AG04450 (cell line): ENCODE data around the gene TMPRSS9. TPM values are rescaled to one million over a fixed set of nuclear protein-coding genes. Genes with fewer than 3 reads are reported as not detected.

Experiments used
- CTCF ChIA-PET: fragments of 300-600, 350-600 bp; formaldehyde crosslinking; extraction: SDS; loops from one replicate; lab custom pipeline; 2022; ENCODE audit warnings: antibody characterized with exemption, inconsistent platforms; lab: Charles Lee
- POLR2A ChIA-PET: fragments of 350-600 bp; formaldehyde crosslinking; extraction: SDS; loops from one replicate; lab custom pipeline; 2021; ENCODE audit warnings: antibody characterized with exemption, inconsistent platforms; lab: Yijun Ruan, JAX
- DNase-seq: peaks from one replicate; pipeline ENCODE4 v3.0.0-alpha.2; 2011; ENCODE audit warnings: low read depth, low spot score
- H3K27ac ChIP-seq: one replicate; pipeline ENCODE4 v1.5.1; 2012; ENCODE audit warnings: low read depth, low read length, control low read depth
- H3K27me3 ChIP-seq: one replicate; pipeline ENCODE4 v1.6.0; 2012; ENCODE audit warnings: low read length; ENCODE audit not compliant: control insufficient read depth, insufficient read depth
- H3K4me3 ChIP-seq: 2 replicates; pipeline ENCODE4 v1.5.1; 2011; ENCODE audit warnings: mild to moderate bottlenecking, low read depth, low read length, control low read depth
- H3K9me3 ChIP-seq: 2 replicates; pipeline ENCODE4 v1.5.1; 2012; ENCODE audit warnings: low read length; ENCODE audit not compliant: control insufficient read depth, insufficient read depth
- polyA plus RNA-seq: library from polyadenylated mRNA; depleted of rRNA; stranded (reverse); fragments of >200 nt; gene quantifications from 2 replicates; pipeline ENCODE4 v1.2.3, GENCODE V29; 2011
- TF ChIP-seq, protein P1 (sequence below): IDR thresholded peaks from 2 replicates; pipeline ENCODE4 v1.5.1; 2011; ENCODE audit warnings: low read depth, low read length, control low read depth, inconsistent platforms

TMPRSS9 gene
- polyA plus RNA-seq, 1 experiment, result not detected

DNA sequence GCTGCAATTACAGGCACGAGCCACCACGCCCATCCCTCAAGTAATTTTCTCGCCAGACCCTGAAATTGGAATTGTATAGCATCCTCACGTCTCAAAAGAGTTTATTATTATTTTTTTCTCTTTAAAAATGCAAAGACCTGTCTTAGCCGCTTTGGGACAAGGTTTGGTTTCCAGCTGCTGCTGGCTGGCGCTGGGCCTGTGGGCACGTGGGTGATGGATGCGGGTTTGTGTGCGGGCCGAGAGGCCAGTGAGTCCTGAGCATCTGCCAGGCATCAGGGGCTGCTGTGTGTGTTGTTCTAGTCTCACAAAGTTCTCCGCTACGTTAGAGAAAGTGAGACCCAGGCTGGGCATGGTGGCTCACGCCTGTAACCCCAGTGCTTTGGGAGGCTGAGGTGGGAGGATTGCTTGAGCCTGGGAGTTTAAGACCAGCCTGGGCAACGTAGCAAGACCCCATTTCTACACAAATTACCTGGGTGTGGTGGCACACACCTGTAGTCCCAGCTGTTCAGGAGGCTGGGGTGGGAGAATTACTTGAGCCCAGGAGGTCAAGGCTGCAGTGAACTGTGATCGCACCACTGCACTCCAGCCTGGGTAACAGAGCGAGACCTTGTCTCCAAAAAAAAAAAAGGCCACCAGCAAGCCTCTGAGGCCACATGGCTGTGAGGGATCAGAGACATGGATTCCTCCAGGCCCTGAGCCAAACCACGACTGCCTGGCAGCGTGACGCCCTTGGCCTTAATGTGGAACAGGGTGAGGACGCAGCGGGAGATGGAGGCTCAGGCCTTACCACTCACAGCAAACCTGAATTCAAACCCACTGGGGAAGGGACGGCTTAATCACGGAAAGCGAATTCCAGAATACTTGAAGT, 4.7 kb upstream of the TMPRSS9 start:
- Histone ChIP-seq H3K27me3 (peaks cover 15% of the 10 kb centered on the region), H3K4me3 (no peak overlapping the region), H3K27ac (no peak overlapping the region), H3K9me3 (peaks cover 6% of the 10 kb centered on the region; the same call in 1 of the 2 replicates)
- ChIA-PET POLR2A (no interaction called here), CTCF (no interaction called here)
- DNase-seq, result no peak
- TF ChIP-seq, protein P1, sequence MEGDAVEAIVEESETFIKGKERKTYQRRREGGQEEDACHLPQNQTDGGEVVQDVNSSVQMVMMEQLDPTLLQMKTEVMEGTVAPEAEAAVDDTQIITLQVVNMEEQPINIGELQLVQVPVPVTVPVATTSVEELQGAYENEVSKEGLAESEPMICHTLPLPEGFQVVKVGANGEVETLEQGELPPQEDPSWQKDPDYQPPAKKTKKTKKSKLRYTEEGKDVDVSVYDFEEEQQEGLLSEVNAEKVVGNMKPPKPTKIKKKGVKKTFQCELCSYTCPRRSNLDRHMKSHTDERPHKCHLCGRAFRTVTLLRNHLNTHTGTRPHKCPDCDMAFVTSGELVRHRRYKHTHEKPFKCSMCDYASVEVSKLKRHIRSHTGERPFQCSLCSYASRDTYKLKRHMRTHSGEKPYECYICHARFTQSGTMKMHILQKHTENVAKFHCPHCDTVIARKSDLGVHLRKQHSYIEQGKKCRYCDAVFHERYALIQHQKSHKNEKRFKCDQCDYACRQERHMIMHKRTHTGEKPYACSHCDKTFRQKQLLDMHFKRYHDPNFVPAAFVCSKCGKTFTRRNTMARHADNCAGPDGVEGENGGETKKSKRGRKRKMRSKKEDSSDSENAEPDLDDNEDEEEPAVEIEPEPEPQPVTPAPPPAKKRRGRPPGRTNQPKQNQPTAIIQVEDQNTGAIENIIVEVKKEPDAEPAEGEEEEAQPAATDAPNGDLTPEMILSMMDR, result no peak

DNA sequence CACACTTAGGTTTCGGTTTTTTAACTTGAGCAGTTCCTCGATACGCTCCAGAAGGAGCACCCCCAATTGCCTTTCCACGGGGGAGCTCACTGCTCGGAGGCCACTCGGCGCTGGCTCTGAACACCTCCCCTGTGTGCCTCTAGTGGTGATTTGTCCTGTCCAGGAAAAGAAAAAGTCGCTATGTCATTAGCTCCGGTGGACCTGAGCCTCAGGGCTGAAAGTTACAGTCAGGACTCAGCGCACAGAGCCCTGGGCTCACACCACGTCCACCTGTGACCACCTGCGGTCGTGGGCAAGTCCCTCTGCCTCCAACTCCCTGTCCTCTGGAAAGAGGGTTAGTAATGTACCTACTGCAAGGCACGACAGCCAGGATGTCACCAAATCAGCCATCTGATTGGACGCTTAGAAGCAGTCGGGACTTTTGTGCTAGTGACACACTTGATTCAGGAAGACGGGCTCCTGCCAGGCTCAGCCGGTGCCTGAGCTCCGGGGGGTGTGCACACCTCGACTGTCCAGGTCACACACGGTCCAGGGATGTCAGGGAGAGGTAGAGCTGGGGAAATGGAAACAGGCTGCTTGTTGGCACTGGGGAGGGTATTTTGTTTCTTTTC, 3.9 kb upstream of the TMPRSS9 start:
- TF ChIP-seq, protein P1, result no peak
- Histone ChIP-seq H3K4me3 (no peak overlapping the region), H3K27ac (no peak overlapping the region), H3K27me3 (peaks cover 19% of the 10 kb centered on the region), H3K9me3 (peaks cover 6% of the 10 kb centered on the region; the same call in 1 of the 2 replicates)
- DNase-seq, result no peak
- CTCF ChIA-PET, result no interaction called here
- POLR2A ChIA-PET, result interaction anchor here (0.6 kb wide), 1 partner anchor 10 kb away, joined by 8 read pairs; no protein-coding TSS in a partner anchor

DNA sequence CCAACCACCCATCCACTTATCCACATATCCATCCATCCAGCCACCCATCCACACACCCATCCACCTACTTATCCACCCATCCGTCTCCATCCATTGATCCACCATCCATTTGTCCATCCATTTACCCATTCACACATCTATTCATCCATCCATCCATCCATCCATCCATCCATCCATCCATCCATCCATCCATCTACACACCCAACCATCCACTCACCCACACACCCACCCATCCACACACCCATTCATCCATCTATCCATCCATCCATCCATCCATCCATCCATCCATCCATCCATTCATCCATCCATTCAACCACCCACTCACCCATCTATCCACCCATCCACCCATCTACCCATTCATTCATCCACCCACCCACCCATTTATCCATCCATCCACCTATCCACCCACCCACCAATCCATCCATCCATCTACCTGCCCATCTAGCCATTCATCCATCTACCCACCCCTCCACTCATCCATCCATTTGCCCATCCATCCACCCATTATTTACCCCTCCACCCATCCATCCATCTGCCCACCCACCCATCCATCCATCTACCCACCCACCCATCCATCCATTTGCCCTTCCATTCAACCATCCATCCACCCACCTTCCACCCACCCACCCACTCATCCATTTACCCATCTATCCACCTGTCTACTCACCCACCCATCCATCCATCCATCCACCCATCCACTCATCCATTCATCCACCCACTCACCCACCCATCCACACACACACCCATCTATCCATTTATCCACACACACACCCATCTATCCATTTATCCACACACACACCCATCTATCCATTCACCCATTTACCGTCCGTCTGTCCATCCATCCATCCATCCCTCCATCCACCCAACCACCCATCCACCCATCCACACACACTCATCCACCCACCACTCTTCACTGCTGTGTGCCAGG, 2.5 kb upstream of the TMPRSS9 start:
- no peak overlapping the region for H3K27ac ChIP-seq
- ChIA-PET CTCF (no interaction called here), POLR2A (no interaction called here)
- H3K9me3 ChIP-seq, result peaks cover 8% of the 10 kb centered on the region; the same call in 1 of the 2 replicates
- TF ChIP-seq, protein P1, result no peak
- no peak overlapping the region for H3K4me3 ChIP-seq
- peaks cover 21% of the 10 kb centered on the region for H3K27me3 ChIP-seq
- no peak for DNase-seq

DNA sequence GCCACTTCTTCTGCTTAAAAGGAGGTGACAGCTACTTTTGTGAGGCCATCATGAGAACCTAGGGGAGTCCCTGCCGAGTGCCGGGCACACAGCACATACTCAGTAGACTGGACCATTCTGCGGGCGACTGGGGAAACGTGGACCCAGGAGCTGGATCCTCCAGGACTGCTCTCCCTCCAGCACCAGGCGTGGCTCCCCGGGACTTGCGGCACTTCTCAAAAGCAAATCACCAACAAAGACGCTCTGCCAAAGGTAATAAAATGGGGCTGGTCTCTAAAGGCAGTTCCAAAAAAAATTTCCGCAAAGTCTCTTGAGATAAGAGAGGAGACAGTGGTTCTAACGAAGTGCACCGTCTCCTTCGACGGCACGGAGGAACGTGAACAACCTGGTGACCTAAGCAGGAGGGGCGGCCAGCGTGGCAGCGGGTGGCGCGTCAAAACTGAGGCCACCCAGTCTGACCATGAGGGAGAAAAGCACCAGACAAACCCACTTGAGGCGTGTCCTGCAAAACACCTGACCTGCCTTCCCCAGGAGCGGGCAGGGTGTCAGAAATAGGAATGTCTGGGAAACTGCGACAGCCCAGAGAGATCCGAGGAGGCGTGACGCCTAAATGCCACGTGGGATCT, 1.4 kb upstream of the TMPRSS9 start:
- no peak overlapping the region for H3K4me3 ChIP-seq
- H3K27ac ChIP-seq, result no peak overlapping the region
- POLR2A ChIA-PET, result no interaction called here
- CTCF ChIA-PET, result no interaction called here
- TF ChIP-seq, protein P1, result no peak
- peaks cover 11% of the 10 kb centered on the region; the same call in 1 of the 2 replicates for H3K9me3 ChIP-seq
- DNase-seq, result no peak
- H3K27me3 ChIP-seq, result peaks cover 21% of the 10 kb centered on the region
